DND-41 (cell line): ENCODE measurements around the gene SCUBE2.

Source experiments
- EZH2 ChIP-seq: IDR thresholded peaks from 3 replicates; pipeline ENCODE4 v1.6.1; 2012; ENCODE audit warnings: borderline replicate concordance, low read depth, mild to moderate bottlenecking, moderate library complexity, low read length, inconsistent platforms; ENCODE audit not compliant: severe bottlenecking
- TF ChIP-seq, protein P1 (sequence below): IDR thresholded peaks from 2 replicates; pipeline ENCODE4 v1.5.1; 2012; ENCODE audit warnings: borderline replicate concordance, low read length, moderate library complexity, mild to moderate bottlenecking; ENCODE audit not compliant: poor library complexity, severe bottlenecking; ENCODE audit errors: extremely low read depth

DNA sequence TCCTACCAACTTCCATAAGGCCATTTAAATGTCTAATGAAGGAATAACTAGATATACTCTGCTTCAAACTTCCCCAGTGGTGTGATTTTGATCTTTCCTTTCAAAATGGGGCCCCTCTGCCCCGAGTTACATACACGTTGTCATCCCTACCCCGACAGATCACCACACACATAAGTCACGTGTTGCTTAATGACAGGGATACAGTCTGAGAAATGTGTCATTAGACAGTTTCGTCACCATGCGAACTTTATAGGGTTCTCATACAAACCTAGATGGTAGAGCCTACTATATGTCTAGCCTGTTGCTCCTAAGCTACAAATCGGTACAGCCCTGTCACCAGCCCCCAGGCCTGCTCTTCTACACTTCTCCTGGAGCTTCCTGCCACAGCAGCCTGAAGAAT is 49.8 kb upstream of the SCUBE2 start:
- TF ChIP-seq, protein P1, sequence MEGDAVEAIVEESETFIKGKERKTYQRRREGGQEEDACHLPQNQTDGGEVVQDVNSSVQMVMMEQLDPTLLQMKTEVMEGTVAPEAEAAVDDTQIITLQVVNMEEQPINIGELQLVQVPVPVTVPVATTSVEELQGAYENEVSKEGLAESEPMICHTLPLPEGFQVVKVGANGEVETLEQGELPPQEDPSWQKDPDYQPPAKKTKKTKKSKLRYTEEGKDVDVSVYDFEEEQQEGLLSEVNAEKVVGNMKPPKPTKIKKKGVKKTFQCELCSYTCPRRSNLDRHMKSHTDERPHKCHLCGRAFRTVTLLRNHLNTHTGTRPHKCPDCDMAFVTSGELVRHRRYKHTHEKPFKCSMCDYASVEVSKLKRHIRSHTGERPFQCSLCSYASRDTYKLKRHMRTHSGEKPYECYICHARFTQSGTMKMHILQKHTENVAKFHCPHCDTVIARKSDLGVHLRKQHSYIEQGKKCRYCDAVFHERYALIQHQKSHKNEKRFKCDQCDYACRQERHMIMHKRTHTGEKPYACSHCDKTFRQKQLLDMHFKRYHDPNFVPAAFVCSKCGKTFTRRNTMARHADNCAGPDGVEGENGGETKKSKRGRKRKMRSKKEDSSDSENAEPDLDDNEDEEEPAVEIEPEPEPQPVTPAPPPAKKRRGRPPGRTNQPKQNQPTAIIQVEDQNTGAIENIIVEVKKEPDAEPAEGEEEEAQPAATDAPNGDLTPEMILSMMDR: no peak
- no peak for TF ChIP-seq EZH2
